Keratinocyte (primary cell): ENCODE results near the gene MELTF. TPM values are rescaled to one million over a fixed set of nuclear protein-coding genes. Genes with fewer than 3 reads are reported as not detected.

Experiments
- DNase-seq: peaks from one replicate; pipeline ENCODE4 v3.0.0-alpha.2; 2011; ENCODE audit warnings: low read depth, missing footprints, low spot score
- FAIRE-seq: peaks from 2 replicates; lab custom pipeline; 2011; peaks lifted over from hg19 to GRCh38; lab: Jason Lieb, UNC
- H2AFZ ChIP-seq: 2 replicates; pipeline ENCODE4 v1.6.0; 2012; ENCODE audit warnings: low read length, control low read depth, inconsistent platforms; ENCODE audit not compliant: control insufficient read depth
- H3K27ac ChIP-seq: 2 replicates; pipeline ENCODE4 v1.5.1; 2011; ENCODE audit warnings: low read length; ENCODE audit not compliant: control insufficient read depth, insufficient read depth
- H3K27me3 ChIP-seq: 3 replicates; pipeline ENCODE4 v1.6.0; 2011; ENCODE audit warnings: low read length; ENCODE audit not compliant: control insufficient read depth, insufficient read depth; ENCODE audit errors: extremely low read depth
- H3K36me3 ChIP-seq, 2 experiments: 2 replicates in 1 of 2; 3 replicates in 1 of 2; pipeline ENCODE4 v1.5.1; 2011; ENCODE audit warnings: low read length in 2 of 2, mild to moderate bottlenecking in 1 of 2; ENCODE audit not compliant: control insufficient read depth in 2 of 2, insufficient read depth in 2 of 2; ENCODE audit errors: extremely low read depth in 1 of 2
- H3K4me1 ChIP-seq: 3 replicates; pipeline ENCODE4 v1.5.1; 2011; ENCODE audit warnings: low read length; ENCODE audit not compliant: control insufficient read depth, insufficient read depth; ENCODE audit errors: extremely low read depth
- H3K4me2 ChIP-seq: 3 replicates; pipeline ENCODE4 v1.6.0; 2011; ENCODE audit warnings: low read depth, low read length; ENCODE audit not compliant: control insufficient read depth, insufficient read depth; ENCODE audit errors: extremely low read depth
- H3K4me3 ChIP-seq, 3 experiments: fragments of 200-600 bp in 1 of 3; sonication (generic) in 1 of 3; 2 replicates in 2 of 3; 3 replicates in 1 of 3; pipeline ENCODE4 v1.5.1; 2011 to 2016; ENCODE audit warnings: low read length in 3 of 3, mild to moderate bottlenecking in 3 of 3, control low read depth in 2 of 3, inconsistent platforms in 1 of 3, low read depth in 1 of 3, mixed read lengths in 1 of 3, mixed run types in 1 of 3, moderate library complexity in 1 of 3; ENCODE audit not compliant: control insufficient read depth in 2 of 3, insufficient read depth in 2 of 3; ENCODE audit errors: extremely low read depth in 1 of 3
- H3K79me2 ChIP-seq: 2 replicates; pipeline ENCODE4 v1.6.0; 2012; ENCODE audit warnings: low read length; ENCODE audit not compliant: control insufficient read depth, insufficient read depth
- H3K9ac ChIP-seq: 3 replicates; pipeline ENCODE4 v1.6.0; 2011; ENCODE audit warnings: low read length; ENCODE audit not compliant: control insufficient read depth, insufficient read depth; ENCODE audit errors: extremely low read depth
- H3K9me1 ChIP-seq: 3 replicates; pipeline ENCODE4 v1.6.0; 2011; ENCODE audit warnings: low read length; ENCODE audit not compliant: control insufficient read depth, insufficient read depth; ENCODE audit errors: extremely low read depth
- H3K9me3 ChIP-seq: 2 replicates; pipeline ENCODE4 v1.5.1; 2012; ENCODE audit warnings: low read depth, low read length; ENCODE audit not compliant: control insufficient read depth
- H4K20me1 ChIP-seq: 3 replicates; pipeline ENCODE4 v1.6.0; 2011; ENCODE audit warnings: low read length; ENCODE audit not compliant: control insufficient read depth, insufficient read depth; ENCODE audit errors: extremely low read depth
- EZH2 ChIP-seq: IDR thresholded peaks from one replicate; pipeline ENCODE4 v1.6.1; 2012; ENCODE audit warnings: inconsistent platforms, mild to moderate bottlenecking, low read length, moderate library complexity
- dilution Hi-C: fragments of 300-500 bp; cut with MboI; formaldehyde crosslinking; loops from one replicate; pipeline ENCODE4 v1.7.0; 2020; ENCODE audit warnings: low sequenced_read_pairs; ENCODE audit not compliant: extremely low pct_ligation_motif_present
- polyA plus RNA-seq, 5 experiments: library from polyadenylated mRNA; depleted of rRNA in 3 of 5; stranded (reverse) in 3 of 5; stranded (forward) in 1 of 5; unstranded in 1 of 5; fragments of >200 nt; gene quantifications; 1 replicate in 1 of 5; 2 replicates in 3 of 5; 3 replicates in 1 of 5; pipeline versions ENCODE4 v1.2.1 to v1.2.3, GENCODE V29; 2011 to 2012; ENCODE audit warnings: missing spikeins in 2 of 5, low read depth in 1 of 5, low replicate concordance in 1 of 5
- TF ChIP-seq, protein P1 (sequence below), 3 experiments: IDR thresholded peaks in 1 of 3; conservative IDR thresholded peaks in 1 of 3; optimal IDR thresholded peaks in 1 of 3; 2 replicates in 2 of 3; 3 replicates in 1 of 3; pipeline versions ENCODE3 to v1.5.1; 2011; ENCODE audit warnings: low read length in 3 of 3, mild to moderate bottlenecking in 3 of 3, moderate library complexity in 2 of 3, control low read depth in 1 of 3, inconsistent platforms in 1 of 3; ENCODE audit not compliant: insufficient read depth in 2 of 3; ENCODE audit errors: extremely low read depth in 1 of 3

Gene MELTF
- polyA plus RNA-seq, 1 donor (not counting 4 experiments of a cell fraction or from before 2014, with no cell fraction given): 6.0 TPM

DNA sequence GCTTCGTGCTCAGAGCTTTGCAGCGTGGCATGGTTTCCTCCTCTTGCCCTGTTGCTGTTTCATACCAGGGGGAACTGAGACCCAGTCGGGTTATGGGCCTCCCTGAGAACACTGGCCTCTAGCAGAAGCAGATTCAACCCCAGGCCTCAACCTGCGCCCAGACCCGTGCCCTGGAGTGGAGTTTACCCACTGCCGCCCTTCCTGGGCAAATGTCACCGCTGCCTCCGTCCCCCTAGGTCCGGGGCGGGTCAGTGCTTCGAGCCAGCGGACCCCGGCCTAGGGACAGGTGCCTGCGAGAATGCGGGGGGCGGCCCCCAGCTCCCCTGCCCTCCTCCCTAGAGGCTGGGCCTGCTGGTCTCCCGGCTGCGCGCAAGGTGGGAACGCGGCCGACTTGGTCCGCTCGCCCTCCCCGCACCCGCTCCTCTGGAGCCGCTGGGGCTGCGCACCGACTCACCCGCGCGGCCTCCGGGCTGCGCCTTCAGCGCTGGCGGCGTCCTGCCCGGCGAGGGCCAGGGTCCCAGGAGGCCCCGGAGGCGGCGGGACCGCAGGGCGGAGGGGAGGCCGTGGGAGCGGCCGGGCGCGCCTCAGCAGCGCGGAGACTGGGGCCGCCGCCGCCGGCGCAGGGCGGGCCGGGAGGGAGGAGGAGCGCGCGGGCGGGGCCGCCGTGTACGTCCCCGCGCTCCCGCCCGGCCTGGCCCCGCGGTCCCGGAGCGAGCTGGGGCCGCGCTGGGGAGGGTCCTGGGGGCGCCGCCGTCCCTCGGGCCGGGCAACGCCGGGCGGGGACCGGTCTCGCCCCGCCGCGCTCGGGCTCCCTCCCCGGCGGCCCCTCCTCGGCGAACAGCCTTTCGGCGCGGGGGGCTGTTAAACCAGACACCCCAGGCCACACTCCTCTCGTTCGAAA, 61.1 kb downstream of the MELTF start, which contains the start of gene PIGZ:
Gene PIGZ, minus strand, starts transcription at position 601 of the 901 bp plus-strand sequence. CDS start 16,802 bp downstream, outside the sequence.
- Histone ChIP-seq H3K27me3 (no peaks in the 10 kb centered on the region), H4K20me1 (no peaks in the 10 kb centered on the region), H3K9ac (peak within 1 kb of the TSS; percentile 62), H3K4me1 (no peaks in the 10 kb centered on the region), H3K9me3 (no peaks in the 10 kb centered on the region), H2AFZ (peak within 1 kb of the TSS; percentile 80), H3K79me2 (no peaks in the 10 kb centered on the region), H3K36me3 (peaks cover 0 to 1% of the 10 kb centered on the region in 2 experiments), H3K4me3 (peak within 1 kb of the TSS; percentile 61 to 73 (median 68)), H3K27ac (no peak within 1 kb of the TSS), H3K9me1 (no peaks in the 10 kb centered on the region), H3K4me2 (peak within 1 kb of the TSS; percentile 87)
- FAIRE-seq (no peak), DNase-seq (no peak)
- dilution Hi-C loops: no loop called here
- TF ChIP-seq EZH2: no peak
- TF ChIP-seq, protein P1, sequence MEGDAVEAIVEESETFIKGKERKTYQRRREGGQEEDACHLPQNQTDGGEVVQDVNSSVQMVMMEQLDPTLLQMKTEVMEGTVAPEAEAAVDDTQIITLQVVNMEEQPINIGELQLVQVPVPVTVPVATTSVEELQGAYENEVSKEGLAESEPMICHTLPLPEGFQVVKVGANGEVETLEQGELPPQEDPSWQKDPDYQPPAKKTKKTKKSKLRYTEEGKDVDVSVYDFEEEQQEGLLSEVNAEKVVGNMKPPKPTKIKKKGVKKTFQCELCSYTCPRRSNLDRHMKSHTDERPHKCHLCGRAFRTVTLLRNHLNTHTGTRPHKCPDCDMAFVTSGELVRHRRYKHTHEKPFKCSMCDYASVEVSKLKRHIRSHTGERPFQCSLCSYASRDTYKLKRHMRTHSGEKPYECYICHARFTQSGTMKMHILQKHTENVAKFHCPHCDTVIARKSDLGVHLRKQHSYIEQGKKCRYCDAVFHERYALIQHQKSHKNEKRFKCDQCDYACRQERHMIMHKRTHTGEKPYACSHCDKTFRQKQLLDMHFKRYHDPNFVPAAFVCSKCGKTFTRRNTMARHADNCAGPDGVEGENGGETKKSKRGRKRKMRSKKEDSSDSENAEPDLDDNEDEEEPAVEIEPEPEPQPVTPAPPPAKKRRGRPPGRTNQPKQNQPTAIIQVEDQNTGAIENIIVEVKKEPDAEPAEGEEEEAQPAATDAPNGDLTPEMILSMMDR (optimal IDR thresholded peaks at IDR 0.05 in 1 of 3, IDR thresholded peaks at IDR 0.05 in 1 of 3, conservative IDR thresholded peaks at IDR 0.05 in 1 of 3; ENCODE audit: extremely low read depth in 1 of 3, insufficient read depth in 2 of 3, low read length in 3 of 3): no peak

DNA sequence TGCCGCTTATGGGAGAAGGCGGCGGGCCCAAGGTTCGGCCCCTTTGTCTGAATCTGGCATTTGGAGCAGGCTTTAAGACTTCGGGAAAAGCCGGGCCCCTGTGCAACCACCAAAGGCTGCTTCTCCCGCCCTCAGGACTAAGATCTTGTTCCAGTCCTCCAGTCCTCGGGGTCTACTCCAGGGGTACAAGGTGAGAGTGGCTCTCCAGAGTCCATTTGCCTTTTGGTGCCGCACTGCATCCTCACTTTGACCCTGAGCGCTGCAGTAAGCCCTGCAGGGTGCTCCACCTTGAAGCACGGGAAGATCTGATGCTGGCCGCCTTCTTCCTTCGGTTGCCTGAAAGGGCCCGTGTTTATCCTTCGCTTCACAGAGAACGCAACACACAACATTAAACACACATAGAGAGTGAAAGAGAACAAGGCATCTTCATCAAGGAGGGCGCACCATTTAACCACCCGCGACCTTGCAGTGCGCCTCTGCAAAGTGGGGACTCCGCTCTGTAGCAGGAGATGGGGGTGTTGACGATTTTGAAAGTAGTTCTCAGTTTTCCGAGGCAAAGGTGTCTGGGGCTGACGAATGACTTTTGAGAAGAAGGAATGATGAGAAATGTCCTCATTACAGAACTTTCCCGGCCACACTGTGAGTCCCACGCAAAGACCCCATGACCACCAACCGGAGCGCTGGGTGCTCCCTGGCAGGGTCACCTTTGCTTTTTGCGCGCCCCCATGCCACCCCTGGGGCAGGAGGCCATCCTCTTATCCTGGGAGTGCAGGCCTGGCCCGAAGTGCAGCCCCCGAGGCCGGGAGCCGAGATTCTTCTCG, 62.0 kb downstream of the MELTF start:
- peak overlapping the region; percentile 87 for H3K4me2 ChIP-seq
- H3K27me3 ChIP-seq: no peaks in the 10 kb centered on the region
- dilution Hi-C loops: no loop called here
- no peak overlapping the region for H3K27ac ChIP-seq
- H3K36me3 ChIP-seq: peaks cover 0 to 1% of the 10 kb centered on the region in 2 experiments
- TF ChIP-seq EZH2: no peak
- TF ChIP-seq, protein P1 (optimal IDR thresholded peaks at IDR 0.05 in 1 of 3, IDR thresholded peaks at IDR 0.05 in 1 of 3, conservative IDR thresholded peaks at IDR 0.05 in 1 of 3; ENCODE audit: extremely low read depth in 1 of 3, insufficient read depth in 2 of 3, low read length in 3 of 3): no peak
- no peaks in the 10 kb centered on the region for H3K4me1 ChIP-seq
- no peaks in the 10 kb centered on the region for H3K79me2 ChIP-seq
- no peaks in the 10 kb centered on the region for H3K9me3 ChIP-seq
- H4K20me1 ChIP-seq: no peaks in the 10 kb centered on the region
- H3K9ac ChIP-seq: peak overlapping the region; percentile 52
- DNase-seq (no peak), FAIRE-seq (no peak)
- no peaks in the 10 kb centered on the region for H3K9me1 ChIP-seq
- H3K4me3 ChIP-seq: peak overlapping the region; percentile 59 to 73 (median 61)
- peak overlapping the region; percentile 80 for H2AFZ ChIP-seq
